ENCODE results near the gene RRBP1.

- TF ChIP-seq CTCF (IDR thresholded peaks at IDR 0.05) (no peak), POLR2A (IDR thresholded peaks at IDR 0.05) (no peak)
Measured at GRCh38 chr20:17640146-17640874, 41.7 kb downstream of the RRBP1 start.
